Testis (tissue), 3 donors: ENCODE measurements around the gene ADI1. TPM values are rescaled to one million over a fixed set of nuclear protein-coding genes. Genes with fewer than 3 reads are reported as not detected.
A peak's percentile ranks its signal among the peaks of the same experiment; 100 is the strongest.

Source experiments
- DNase-seq: peaks from one replicate; pipeline ENCODE4 v3.0.0-alpha.2; 2019
- H3K27ac ChIP-seq, 2 donors: fragments of 200-600 bp; sonication (generic); one replicate each; pipeline ENCODE4 v1.5.1; 2019
- H3K27me3 ChIP-seq: fragments of 200-600 bp; sonication (generic); one replicate; pipeline ENCODE4 v1.5.1; 2019
- H3K36me3 ChIP-seq: fragments of 200-600 bp; sonication (generic); one replicate; pipeline ENCODE4 v1.5.1; 2017; ENCODE audit warnings: low read depth; ENCODE audit errors: missing control alignments
- H3K4me1 ChIP-seq: fragments of 200-600 bp; sonication (generic); one replicate; pipeline ENCODE4 v1.5.1; 2019
- H3K4me3 ChIP-seq, 2 donors: fragments of 200-600 bp; sonication (generic); one replicate each; pipeline ENCODE4 v1.5.1; 2017 to 2019
- H3K9me3 ChIP-seq: fragments of 200-600 bp; sonication (generic); one replicate; pipeline ENCODE4 v1.5.1; 2017
- POLR2A ChIP-seq: fragments of 450-650 bp; IDR thresholded peaks from one replicate; pipeline ENCODE4 v1.6.1; 2017; ENCODE audit warnings: antibody characterized with exemption, mild to moderate bottlenecking, moderate library complexity
- WGBS, 2 donors: methylation state at CpG; one replicate each; pipeline ENCODE4 v1.1.5; 2018; 5-methylcytosine and 5-hydroxymethylcytosine counted together
- intact Hi-C: fragments of 100-400 bp; cut with DNase I; formaldehyde crosslinking; loops from one replicate; pipeline ENCODE4 v1.15.1; 2023; ENCODE audit warnings: low total_unique reads
- polyA plus RNA-seq: library from polyadenylated mRNA; stranded (reverse); fragments of 350-450 nt; fragmentation: Illumina TruSeq; extraction: RNeasy Lipid Tissue Mini Kit (QIAGEN cat#74804); gene quantifications from one replicate; pipeline ENCODE4 v1.2.3, GENCODE V29; 2014; ENCODE audit warnings: low read depth, low replicate concordance; ENCODE audit not compliant: insufficient read depth
- total RNA-seq, 2 donors: library from RNA; depleted of rRNA; stranded (reverse); fragments of >200 nt; gene quantifications; one replicate each; pipeline ENCODE4 v1.2.3, GENCODE V29; 2016
- TF ChIP-seq, protein P1 (sequence below), 3 experiments: fragments of 450-650 bp in 2 of 3; fragments of 200-600 bp in 1 of 3; sonication (generic) in 1 of 3; IDR thresholded peaks; one replicate each; pipeline ENCODE4 v1.5.1; 2016 to 2019; ENCODE audit warnings: antibody characterized with exemption in 3 of 3, mild to moderate bottlenecking in 2 of 3, moderate library complexity in 1 of 3

ADI1 gene
- total and polyA plus RNA-seq, 3 donors from 2014 or later, result 41.1 to 52.5 (median 41.6) TPM

- Histone ChIP-seq H3K4me1 (peaks cover 7% of the 10 kb centered on the region), H3K9me3 (no peaks in the 10 kb centered on the region), H3K4me3 (no peak overlapping the region), H3K27me3 (no peaks in the 10 kb centered on the region), H3K36me3 (no peaks in the 10 kb centered on the region), H3K27ac (no peak overlapping the region)
- TF ChIP-seq, protein P1, sequence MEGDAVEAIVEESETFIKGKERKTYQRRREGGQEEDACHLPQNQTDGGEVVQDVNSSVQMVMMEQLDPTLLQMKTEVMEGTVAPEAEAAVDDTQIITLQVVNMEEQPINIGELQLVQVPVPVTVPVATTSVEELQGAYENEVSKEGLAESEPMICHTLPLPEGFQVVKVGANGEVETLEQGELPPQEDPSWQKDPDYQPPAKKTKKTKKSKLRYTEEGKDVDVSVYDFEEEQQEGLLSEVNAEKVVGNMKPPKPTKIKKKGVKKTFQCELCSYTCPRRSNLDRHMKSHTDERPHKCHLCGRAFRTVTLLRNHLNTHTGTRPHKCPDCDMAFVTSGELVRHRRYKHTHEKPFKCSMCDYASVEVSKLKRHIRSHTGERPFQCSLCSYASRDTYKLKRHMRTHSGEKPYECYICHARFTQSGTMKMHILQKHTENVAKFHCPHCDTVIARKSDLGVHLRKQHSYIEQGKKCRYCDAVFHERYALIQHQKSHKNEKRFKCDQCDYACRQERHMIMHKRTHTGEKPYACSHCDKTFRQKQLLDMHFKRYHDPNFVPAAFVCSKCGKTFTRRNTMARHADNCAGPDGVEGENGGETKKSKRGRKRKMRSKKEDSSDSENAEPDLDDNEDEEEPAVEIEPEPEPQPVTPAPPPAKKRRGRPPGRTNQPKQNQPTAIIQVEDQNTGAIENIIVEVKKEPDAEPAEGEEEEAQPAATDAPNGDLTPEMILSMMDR (IDR thresholded peaks at IDR 0.05), result no peak
- no peak for TF ChIP-seq POLR2A
- intact Hi-C loops, result no loop called here
- DNase-seq, result no peak
- 90 to 93% methylated on average over 11 of the region's 11 CpGs for WGBS, 2 donors
Observed at GRCh38 chr2:3485166-3485565, 34.2 kb downstream of the ADI1 start.

DNA sequence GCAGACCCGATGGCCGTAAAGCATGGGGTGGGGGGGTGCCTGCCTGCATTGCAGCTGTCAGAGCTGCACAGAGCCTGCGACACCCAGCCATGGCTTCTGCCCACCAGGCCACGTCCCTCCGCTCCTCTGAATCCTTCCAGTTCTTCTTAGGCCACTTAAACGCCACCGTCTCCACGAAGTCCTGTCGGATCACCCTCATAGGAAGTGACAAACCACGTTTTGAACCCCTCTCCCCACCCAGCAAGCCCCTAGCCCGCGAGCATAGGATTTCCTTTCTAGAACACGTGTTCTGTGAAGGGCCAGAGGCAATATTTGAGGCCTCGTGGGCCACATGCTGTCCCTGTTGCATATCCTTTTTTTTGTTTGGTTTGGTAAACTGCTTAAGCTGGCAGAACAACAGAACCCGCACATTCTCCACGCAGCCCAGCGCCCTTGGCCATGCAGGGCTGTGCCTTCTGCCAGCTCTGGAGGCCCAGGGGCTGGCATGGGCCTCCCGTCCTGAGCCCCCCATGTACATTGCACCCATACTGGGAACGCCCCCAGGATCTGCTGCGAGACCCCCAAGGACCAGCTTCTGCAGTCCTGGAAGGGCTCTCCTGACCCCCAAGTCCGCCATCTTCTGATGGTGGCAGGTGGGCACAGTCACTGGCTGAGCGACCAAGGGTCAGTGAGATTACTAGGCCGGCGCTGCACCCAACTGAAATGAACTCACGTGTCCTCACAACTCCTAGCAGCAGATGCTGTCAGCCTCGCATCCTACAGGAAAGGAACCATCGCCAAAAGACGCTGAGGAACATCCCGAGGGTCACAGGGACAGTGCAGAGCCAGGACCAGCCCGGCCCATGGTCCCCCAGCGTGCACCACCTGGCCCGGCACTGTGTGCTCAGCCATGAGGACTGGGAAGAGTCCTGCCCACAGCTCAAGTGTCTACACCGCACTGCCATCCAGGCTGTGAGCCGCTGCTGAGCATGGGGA is 35.1 kb downstream of the ADI1 start:
- H3K9me3 ChIP-seq, result no peaks in the 10 kb centered on the region
- no peak for DNase-seq
- TF ChIP-seq POLR2A, result no peak
- TF ChIP-seq, protein P1 (IDR thresholded peaks at IDR 0.05), result no peak
- H3K27me3 ChIP-seq, result no peaks in the 10 kb centered on the region
- no peak overlapping the region for H3K27ac ChIP-seq
- peaks cover 7% of the 10 kb centered on the region for H3K4me1 ChIP-seq
- WGBS, 2 donors, result 83 to 94% methylated on average over 31 to 34 of the region's 34 CpGs
- H3K36me3 ChIP-seq, result no peaks in the 10 kb centered on the region
- H3K4me3 ChIP-seq, result no peak overlapping the region
- intact Hi-C loops, result no loop called here

DNA sequence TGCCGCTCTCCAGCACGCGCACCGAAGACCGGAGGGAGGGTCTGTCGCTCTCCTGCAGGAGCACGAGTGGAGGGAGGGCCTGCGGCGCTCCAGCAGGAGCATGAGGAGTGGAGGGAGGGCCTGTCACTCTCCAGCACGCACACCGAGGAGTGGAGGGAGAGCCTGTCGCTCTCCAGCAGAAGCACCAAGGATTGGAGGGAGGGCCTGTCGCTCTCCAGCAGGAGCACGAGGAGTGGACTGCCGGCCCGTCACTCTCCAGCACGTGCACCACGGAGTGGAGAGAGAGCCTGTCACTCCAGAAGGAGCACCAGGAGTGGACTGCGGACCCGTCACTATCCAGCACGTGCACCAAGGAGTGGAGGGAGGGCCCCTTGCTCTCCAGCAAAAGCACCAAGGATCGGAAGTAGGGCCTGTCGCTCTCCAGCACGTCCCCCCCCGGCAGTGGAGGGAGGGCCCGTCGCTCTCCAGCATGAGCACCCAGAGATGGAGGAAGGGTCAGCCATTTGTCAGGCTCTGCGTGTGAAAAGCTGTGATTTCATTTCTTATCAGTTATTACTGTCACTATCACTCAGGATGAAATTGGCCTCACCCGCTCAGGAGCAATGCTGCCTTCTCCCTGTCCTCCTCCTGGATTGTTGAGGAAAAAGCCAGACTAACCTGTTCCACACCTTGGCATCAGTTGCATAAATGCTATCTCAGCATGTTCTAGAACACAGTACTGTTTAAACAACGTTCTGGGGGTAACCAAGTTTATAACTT is 35.9 kb downstream of the ADI1 start:
- intact Hi-C loops, result no loop called here
- Histone ChIP-seq H3K27ac (no peak overlapping the region), H3K27me3 (no peaks in the 10 kb centered on the region), H3K4me1 (peaks cover 7% of the 10 kb centered on the region), H3K9me3 (no peaks in the 10 kb centered on the region), H3K4me3 (peak overlapping the region in 1 of 2 donors; percentile 21), H3K36me3 (no peaks in the 10 kb centered on the region)
- TF ChIP-seq, protein P1 (IDR thresholded peaks at IDR 0.05), result peak in 2 of 3 experiments; percentile 13 to 16
- TF ChIP-seq POLR2A, result no peak
- WGBS, 2 donors, result 58 to 61% methylated on average over 17 to 30 of the region's 30 CpGs
- peak; percentile 65 for DNase-seq

DNA sequence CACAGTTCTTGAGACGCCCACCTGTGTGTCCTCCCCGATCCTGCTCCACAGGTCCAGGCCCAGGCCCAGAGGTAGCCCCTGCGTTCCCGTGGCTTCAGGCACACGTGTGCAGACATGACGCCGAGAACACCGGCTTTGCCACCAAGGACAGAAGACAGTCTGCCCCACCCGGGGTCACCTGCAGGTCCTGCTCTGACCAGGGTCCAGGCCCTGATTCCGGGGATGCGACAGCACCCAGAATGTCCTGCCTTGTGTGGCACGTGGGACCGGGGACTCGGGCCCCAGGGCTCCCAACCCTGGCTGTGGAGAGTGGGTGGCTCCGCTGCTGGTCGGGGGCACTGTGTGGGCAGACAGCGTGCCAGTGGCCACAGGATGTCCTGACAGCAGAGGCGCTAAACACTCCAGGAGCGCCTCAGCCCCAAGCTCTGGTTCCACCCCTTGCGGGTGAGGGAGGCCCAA is 36.9 kb downstream of the ADI1 start:
- Histone ChIP-seq H3K27ac (no peak overlapping the region), H3K4me3 (peak overlapping the region in 1 of 2 donors; percentile 21), H3K27me3 (no peaks in the 10 kb centered on the region), H3K9me3 (no peaks in the 10 kb centered on the region), H3K36me3 (no peaks in the 10 kb centered on the region), H3K4me1 (peaks cover 2% of the 10 kb centered on the region)
- intact Hi-C loops, result no loop called here
- TF ChIP-seq, protein P1 (IDR thresholded peaks at IDR 0.05), result no peak
- no peak for TF ChIP-seq POLR2A
- WGBS, 2 donors, result 74 to 80% methylated on average over 1 to 20 of the region's 20 CpGs
- DNase-seq, result no peak
